ENCODE results near the gene USP4.

Gene USP4

DNA sequence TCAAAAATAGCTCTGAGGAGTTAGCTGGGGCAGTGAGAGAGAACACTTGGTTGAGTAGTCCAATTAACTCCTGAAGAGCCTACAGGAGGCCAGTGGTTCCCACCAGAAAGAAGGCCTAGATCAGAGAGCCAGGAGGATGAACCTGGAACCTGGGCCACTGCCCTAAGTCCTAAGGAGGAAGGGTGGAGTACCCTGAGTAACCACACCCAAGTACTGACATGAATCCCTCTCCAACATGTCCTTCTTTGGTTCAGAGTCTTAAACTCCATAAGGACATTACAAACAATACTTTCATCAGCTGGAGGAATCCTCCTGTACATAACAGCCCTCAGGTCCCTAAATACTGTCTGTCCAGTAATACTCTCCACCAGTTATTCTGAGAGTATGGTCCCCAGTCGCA, 37.2 kb downstream of the USP4 start:
- ChIA-PET POLR2A (interaction anchor here (0.6 to 0.8 kb wide), 2 partner anchors 9 to 169 kb away, joined by 3 read pairs; no protein-coding TSS in a partner anchor), CTCF (interaction anchor here (0.6 to 0.9 kb wide), 2 partner anchors 131 to 370 kb away, joined by 3 read pairs; partner anchors contain the start of gene KLHDC8B)
- H3K36me3 ChIP-seq (ENCODE audit: control insufficient read depth in 2 of 2, insufficient read depth in 1 of 2, low read length in 2 of 2) = peaks cover 10 to 66% of the 10 kb centered on the region in 2 experiments; a peak in 2 of 3 replicates
- H3K9me3 ChIP-seq (ENCODE audit: control insufficient read depth, insufficient read depth, low read depth, low read length) = no peaks in the 10 kb centered on the region
- no peak overlapping the region for H3K4me3 ChIP-seq (ENCODE audit: low read depth, low read length)
- no peaks in the 10 kb centered on the region for H3K4me1 ChIP-seq (ENCODE audit: control insufficient read depth, insufficient read depth, low read length)
- H3K27ac ChIP-seq (ENCODE audit: extremely low read depth, low read depth, low read length) = no peak overlapping the region
- TF ChIP-seq ZNF350 (tag by site-specific recombination; IDR thresholded peaks at IDR 0.05) (no peak), ZFP69B (tag by site-specific recombination; IDR thresholded peaks at IDR 0.05) (no peak), ZNF658 (tag by site-specific recombination; IDR thresholded peaks at IDR 0.05) (no peak)
- TF ChIP-seq, protein P1, sequence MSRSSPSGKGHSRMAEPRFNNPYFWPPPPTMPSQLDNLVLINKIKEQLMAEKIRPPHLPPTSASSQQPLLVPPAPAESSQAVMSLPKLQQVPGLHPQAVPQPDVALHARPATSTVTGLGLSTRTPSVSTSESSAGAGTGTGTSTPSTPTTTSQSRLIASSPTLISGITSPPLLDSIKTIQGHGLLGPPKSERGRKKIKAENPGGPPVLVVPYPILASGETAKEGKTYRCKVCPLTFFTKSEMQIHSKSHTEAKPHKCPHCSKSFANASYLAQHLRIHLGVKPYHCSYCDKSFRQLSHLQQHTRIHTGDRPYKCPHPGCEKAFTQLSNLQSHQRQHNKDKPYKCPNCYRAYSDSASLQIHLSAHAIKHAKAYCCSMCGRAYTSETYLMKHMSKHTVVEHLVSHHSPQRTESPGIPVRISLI (tag by site-specific recombination; IDR thresholded peaks at IDR 0.05) = no peak

DNA sequence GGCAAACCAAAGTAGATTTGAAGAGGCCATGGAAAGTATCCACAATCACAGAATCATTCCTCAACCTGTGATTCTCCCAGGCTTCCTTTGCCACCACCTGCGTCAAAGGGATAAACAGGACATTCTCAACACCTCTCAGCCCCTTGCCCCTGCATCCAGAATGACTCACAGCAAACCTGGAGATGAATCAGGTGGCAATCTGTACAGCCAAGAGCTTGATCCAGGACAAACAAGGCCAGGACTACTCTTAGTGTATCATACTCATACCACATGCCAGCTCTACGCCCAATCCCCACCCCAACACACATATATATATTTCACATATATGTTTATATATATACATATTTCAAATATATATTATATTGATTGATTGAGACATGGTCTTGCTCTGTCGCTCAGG, 39.3 kb downstream of the USP4 start:
- H3K4me3 ChIP-seq (ENCODE audit: low read depth, low read length) = no peak overlapping the region
- ChIA-PET POLR2A (no interaction called here), CTCF (no interaction called here)
- TF ChIP-seq, protein P2, sequence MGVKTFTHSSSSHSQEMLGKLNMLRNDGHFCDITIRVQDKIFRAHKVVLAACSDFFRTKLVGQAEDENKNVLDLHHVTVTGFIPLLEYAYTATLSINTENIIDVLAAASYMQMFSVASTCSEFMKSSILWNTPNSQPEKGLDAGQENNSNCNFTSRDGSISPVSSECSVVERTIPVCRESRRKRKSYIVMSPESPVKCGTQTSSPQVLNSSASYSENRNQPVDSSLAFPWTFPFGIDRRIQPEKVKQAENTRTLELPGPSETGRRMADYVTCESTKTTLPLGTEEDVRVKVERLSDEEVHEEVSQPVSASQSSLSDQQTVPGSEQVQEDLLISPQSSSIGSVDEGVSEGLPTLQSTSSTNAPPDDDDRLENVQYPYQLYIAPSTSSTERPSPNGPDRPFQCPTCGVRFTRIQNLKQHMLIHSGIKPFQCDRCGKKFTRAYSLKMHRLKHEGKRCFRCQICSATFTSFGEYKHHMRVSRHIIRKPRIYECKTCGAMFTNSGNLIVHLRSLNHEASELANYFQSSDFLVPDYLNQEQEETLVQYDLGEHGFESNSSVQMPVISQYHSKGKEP (tag by site-specific recombination; IDR thresholded peaks at IDR 0.05) = no peak
- TF ChIP-seq EGR2 (tag by site-specific recombination; IDR thresholded peaks at IDR 0.05; ENCODE audit: low read depth) = no peak
- TF ChIP-seq, protein P3, sequence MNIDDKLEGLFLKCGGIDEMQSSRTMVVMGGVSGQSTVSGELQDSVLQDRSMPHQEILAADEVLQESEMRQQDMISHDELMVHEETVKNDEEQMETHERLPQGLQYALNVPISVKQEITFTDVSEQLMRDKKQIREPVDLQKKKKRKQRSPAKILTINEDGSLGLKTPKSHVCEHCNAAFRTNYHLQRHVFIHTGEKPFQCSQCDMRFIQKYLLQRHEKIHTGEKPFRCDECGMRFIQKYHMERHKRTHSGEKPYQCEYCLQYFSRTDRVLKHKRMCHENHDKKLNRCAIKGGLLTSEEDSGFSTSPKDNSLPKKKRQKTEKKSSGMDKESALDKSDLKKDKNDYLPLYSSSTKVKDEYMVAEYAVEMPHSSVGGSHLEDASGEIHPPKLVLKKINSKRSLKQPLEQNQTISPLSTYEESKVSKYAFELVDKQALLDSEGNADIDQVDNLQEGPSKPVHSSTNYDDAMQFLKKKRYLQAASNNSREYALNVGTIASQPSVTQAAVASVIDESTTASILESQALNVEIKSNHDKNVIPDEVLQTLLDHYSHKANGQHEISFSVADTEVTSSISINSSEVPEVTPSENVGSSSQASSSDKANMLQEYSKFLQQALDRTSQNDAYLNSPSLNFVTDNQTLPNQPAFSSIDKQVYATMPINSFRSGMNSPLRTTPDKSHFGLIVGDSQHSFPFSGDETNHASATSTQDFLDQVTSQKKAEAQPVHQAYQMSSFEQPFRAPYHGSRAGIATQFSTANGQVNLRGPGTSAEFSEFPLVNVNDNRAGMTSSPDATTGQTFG (tag by site-specific recombination; IDR thresholded peaks at IDR 0.05; ENCODE audit: borderline replicate concordance) = no peak
- no peak for TF ChIP-seq ZBTB17 (tag by site-specific recombination; IDR thresholded peaks at IDR 0.05)
- no peak for TF ChIP-seq ZNF837 (tag by site-specific recombination; IDR thresholded peaks at IDR 0.05)
- no peak for TF ChIP-seq ZNF112 (tag by site-specific recombination; IDR thresholded peaks at IDR 0.05)
- TF ChIP-seq SP2 (tag by site-specific recombination; IDR thresholded peaks at IDR 0.05) = no peak
- TF ChIP-seq, protein P4, sequence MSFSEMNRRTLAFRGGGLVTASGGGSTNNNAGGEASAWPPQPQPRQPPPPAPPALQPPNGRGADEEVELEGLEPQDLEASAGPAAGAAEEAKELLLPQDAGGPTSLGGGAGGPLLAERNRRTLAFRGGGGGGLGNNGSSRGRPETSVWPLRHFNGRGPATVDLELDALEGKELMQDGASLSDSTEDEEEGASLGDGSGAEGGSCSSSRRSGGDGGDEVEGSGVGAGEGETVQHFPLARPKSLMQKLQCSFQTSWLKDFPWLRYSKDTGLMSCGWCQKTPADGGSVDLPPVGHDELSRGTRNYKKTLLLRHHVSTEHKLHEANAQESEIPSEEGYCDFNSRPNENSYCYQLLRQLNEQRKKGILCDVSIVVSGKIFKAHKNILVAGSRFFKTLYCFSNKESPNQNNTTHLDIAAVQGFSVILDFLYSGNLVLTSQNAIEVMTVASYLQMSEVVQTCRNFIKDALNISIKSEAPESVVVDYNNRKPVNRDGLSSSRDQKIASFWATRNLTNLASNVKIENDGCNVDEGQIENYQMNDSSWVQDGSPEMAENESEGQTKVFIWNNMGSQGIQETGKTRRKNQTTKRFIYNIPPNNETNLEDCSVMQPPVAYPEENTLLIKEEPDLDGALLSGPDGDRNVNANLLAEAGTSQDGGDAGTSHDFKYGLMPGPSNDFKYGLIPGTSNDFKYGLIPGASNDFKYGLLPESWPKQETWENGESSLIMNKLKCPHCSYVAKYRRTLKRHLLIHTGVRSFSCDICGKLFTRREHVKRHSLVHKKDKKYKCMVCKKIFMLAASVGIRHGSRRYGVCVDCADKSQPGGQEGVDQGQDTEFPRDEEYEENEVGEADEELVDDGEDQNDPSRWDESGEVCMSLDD (tag by site-specific recombination; IDR thresholded peaks at IDR 0.05) = no peak
- no peak for TF ChIP-seq MYNN (tag by site-specific recombination; IDR thresholded peaks at IDR 0.05; ENCODE audit: borderline replicate concordance)
- no peak for TF ChIP-seq OSR2 (tag by site-specific recombination; IDR thresholded peaks at IDR 0.05)
- no peak for TF ChIP-seq HOXA7 (CRISPR knock-in tag; IDR thresholded peaks at IDR 0.05; ENCODE audit: borderline replicate concordance)
- no peak for TF ChIP-seq ZNF621 (tag by site-specific recombination; IDR thresholded peaks at IDR 0.05)
- TF ChIP-seq, protein P5, sequence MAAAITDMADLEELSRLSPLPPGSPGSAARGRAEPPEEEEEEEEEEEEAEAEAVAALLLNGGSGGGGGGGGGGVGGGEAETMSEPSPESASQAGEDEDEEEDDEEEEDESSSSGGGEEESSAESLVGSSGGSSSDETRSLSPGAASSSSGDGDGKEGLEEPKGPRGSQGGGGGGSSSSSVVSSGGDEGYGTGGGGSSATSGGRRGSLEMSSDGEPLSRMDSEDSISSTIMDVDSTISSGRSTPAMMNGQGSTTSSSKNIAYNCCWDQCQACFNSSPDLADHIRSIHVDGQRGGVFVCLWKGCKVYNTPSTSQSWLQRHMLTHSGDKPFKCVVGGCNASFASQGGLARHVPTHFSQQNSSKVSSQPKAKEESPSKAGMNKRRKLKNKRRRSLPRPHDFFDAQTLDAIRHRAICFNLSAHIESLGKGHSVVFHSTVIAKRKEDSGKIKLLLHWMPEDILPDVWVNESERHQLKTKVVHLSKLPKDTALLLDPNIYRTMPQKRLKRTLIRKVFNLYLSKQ (tag by site-specific recombination; IDR thresholded peaks at IDR 0.05; ENCODE audit: borderline replicate concordance) = no peak
- TF ChIP-seq, protein P6, sequence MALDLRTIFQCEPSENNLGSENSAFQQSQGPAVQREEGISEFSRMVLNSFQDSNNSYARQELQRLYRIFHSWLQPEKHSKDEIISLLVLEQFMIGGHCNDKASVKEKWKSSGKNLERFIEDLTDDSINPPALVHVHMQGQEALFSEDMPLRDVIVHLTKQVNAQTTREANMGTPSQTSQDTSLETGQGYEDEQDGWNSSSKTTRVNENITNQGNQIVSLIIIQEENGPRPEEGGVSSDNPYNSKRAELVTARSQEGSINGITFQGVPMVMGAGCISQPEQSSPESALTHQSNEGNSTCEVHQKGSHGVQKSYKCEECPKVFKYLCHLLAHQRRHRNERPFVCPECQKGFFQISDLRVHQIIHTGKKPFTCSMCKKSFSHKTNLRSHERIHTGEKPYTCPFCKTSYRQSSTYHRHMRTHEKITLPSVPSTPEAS (tag by site-specific recombination; IDR thresholded peaks at IDR 0.05) = no peak
- no peak for TF ChIP-seq ZNF658 (tag by site-specific recombination; IDR thresholded peaks at IDR 0.05)
- TF ChIP-seq SETDB1 (IDR thresholded peaks at IDR 0.05; ENCODE audit: insufficient read length, low read length) = no peak
- TF ChIP-seq, protein P7, sequence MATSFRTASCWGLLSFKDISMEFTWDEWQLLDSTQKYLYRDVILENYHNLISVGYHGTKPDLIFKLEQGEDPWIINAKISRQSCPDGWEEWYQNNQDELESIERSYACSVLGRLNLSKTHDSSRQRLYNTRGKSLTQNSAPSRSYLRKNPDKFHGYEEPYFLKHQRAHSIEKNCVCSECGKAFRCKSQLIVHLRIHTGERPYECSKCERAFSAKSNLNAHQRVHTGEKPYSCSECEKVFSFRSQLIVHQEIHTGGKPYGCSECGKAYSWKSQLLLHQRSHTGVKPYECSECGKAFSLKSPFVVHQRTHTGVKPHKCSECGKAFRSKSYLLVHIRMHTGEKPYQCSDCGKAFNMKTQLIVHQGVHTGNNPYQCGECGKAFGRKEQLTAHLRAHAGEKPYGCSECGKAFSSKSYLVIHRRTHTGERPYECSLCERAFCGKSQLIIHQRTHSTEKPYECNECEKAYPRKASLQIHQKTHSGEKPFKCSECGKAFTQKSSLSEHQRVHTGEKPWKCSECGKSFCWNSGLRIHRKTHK (tag by site-specific recombination; IDR thresholded peaks at IDR 0.05) = no peak
- TF ChIP-seq ZFP69B (tag by site-specific recombination; IDR thresholded peaks at IDR 0.05) = no peak
- H3K27ac ChIP-seq (ENCODE audit: extremely low read depth, low read depth, low read length) = no peak overlapping the region
- H3K4me1 ChIP-seq (ENCODE audit: control insufficient read depth, insufficient read depth, low read length) = no peaks in the 10 kb centered on the region
- H3K9me3 ChIP-seq (ENCODE audit: control insufficient read depth, insufficient read depth, low read depth, low read length) = no peaks in the 10 kb centered on the region
- H3K36me3 ChIP-seq (ENCODE audit: control insufficient read depth in 2 of 2, insufficient read depth in 1 of 2, low read length in 2 of 2) = peaks cover 8 to 74% of the 10 kb centered on the region in 2 experiments; a peak in 2 of 3 replicates
